Hepatocyte (in vitro differentiated cells): ENCODE results near the gene SPACA9. TPM values are rescaled to one million over a fixed set of nuclear protein-coding genes. Genes with fewer than 3 reads are reported as not detected.

Source experiments
- DNase-seq: peaks from one replicate; pipeline ENCODE4 v3.0.0-alpha.2; 2016; ENCODE audit warnings: low spot score
- H2AFZ ChIP-seq: fragments of 200-600 bp; sonication (generic); 2 replicates; pipeline ENCODE4 v1.6.0; 2016; ENCODE audit warnings: antibody characterized with exemption, mild to moderate bottlenecking
- H3K27ac ChIP-seq: fragments of 200-600 bp; sonication (generic); 2 replicates; pipeline ENCODE4 v1.5.1; 2016; ENCODE audit warnings: mild to moderate bottlenecking
- H3K27me3 ChIP-seq: fragments of 200-600 bp; sonication (generic); 2 replicates; pipeline ENCODE4 v1.6.1; 2016
- H3K36me3 ChIP-seq: fragments of 200-600 bp; sonication (generic); replicated peaks from 2 replicates; pipeline ENCODE4 v1.5.1; 2016; ENCODE audit warnings: low read depth; ENCODE audit not compliant: insufficient read depth
- H3K4me1 ChIP-seq: fragments of 200-600 bp; sonication (generic); 2 replicates; pipeline ENCODE4 v1.5.1; 2016; ENCODE audit warnings: mild to moderate bottlenecking, moderate library complexity; ENCODE audit not compliant: insufficient read depth
- H3K4me2 ChIP-seq: fragments of 200-600 bp; sonication (generic); 2 replicates; pipeline ENCODE4 v1.6.0; 2016
- H3K4me3 ChIP-seq: fragments of 200-600 bp; sonication (generic); 2 replicates; pipeline ENCODE4 v1.5.1; 2016; ENCODE audit warnings: mild to moderate bottlenecking
- H3K79me2 ChIP-seq: fragments of 200-600 bp; sonication (generic); 2 replicates; pipeline ENCODE4 v1.6.0; 2017; ENCODE audit warnings: mild to moderate bottlenecking
- H3K9me2 ChIP-seq: fragments of 200-600 bp; sonication (generic); replicated peaks from 2 replicates; pipeline ENCODE4 v1.6.0; 2017; ENCODE audit warnings: mild to moderate bottlenecking; ENCODE audit not compliant: insufficient read depth
- H3K9me3 ChIP-seq: fragments of 200-600 bp; sonication (generic); 2 replicates; pipeline ENCODE4 v1.5.1; 2016; ENCODE audit warnings: low read depth, mild to moderate bottlenecking
- H4K20me1 ChIP-seq: fragments of 200-600 bp; sonication (generic); 2 replicates; pipeline ENCODE4 v1.6.0; 2016; ENCODE audit warnings: mild to moderate bottlenecking; ENCODE audit not compliant: insufficient read depth, poor library complexity, severe bottlenecking
- EZH2 ChIP-seq: fragments of 200-600 bp; sonication (generic); IDR thresholded peaks from 2 replicates; pipeline ENCODE4 v1.6.1; 2016; ENCODE audit warnings: antibody characterized with exemption, mild to moderate bottlenecking, borderline replicate concordance
- EZH2phosphoT487 ChIP-seq: fragments of 200-600 bp; sonication (generic); IDR thresholded peaks from one replicate; pipeline ENCODE4 v1.6.1; 2018; ENCODE audit warnings: antibody characterized with exemption, mild to moderate bottlenecking, low read depth, moderate library complexity; ENCODE audit not compliant: unreplicated experiment, severe bottlenecking
- WGBS: methylation state at CpG from one replicate; pipeline ENCODE4 v1.1.6; 2016; ENCODE audit warnings: low lambda C conversion rate; ENCODE audit errors: missing lambda C conversion rate; 5-methylcytosine and 5-hydroxymethylcytosine counted together
- polyA plus RNA-seq: library from polyadenylated mRNA; unstranded; fragments of >200 nt; fragmentation: Nextera tagmentation; extraction: Ambion mirVana; gene quantifications from 2 replicates; pipeline ENCODE4 v1.2.1, GENCODE V29; 2016
- total RNA-seq: library from RNA; depleted of rRNA; stranded (reverse); fragments of >200 nt; gene quantifications from 2 replicates; pipeline ENCODE4 v1.2.3, GENCODE V29; 2014
- TF ChIP-seq, protein P1 (sequence below): fragments of 200-600 bp; sonication (generic); IDR thresholded peaks from 2 replicates; pipeline ENCODE4 v1.5.1; 2016; ENCODE audit warnings: antibody characterized with exemption, mild to moderate bottlenecking; ENCODE audit not compliant: poor library complexity

The SPACA9 gene
- total and polyA plus RNA-seq, 2 experiments from 2014 or later = 1.9 to 3.3 TPM

DNA sequence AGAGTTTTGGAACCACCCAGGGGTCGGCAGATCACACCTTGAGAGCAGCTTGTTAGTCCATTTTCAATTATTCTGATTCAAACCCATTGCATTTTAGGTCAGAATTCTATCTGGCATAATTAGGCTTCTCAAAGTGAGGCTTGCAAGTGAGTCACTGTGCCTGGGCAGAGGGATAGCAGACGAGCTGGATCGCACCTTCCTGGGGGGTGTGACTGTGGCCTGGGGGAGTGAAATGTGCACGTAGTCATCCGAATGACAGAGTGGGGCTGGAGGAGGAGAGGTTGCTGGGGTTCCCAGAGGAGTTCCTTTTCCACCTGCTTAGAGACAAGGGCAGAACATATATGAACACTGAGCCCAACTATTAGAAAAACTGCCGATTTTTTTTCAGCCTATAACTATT lies 31.7 kb downstream of the SPACA9 start:
- Histone ChIP-seq H4K20me1 (no peaks in the 10 kb centered on the region), H3K79me2 (no peaks in the 10 kb centered on the region), H3K9me3 (no peaks in the 10 kb centered on the region), H3K9me2 (no peaks in the 10 kb centered on the region), H3K4me2 (no peak overlapping the region), H3K36me3 (no peaks in the 10 kb centered on the region), H3K27ac (no peak overlapping the region), H3K4me3 (no peak overlapping the region), H2AFZ (no peak overlapping the region), H3K27me3 (no peaks in the 10 kb centered on the region), H3K4me1 (no peaks in the 10 kb centered on the region)
- TF ChIP-seq EZH2phosphoT487 (no peak), EZH2 (no peak)
- TF ChIP-seq, protein P1, sequence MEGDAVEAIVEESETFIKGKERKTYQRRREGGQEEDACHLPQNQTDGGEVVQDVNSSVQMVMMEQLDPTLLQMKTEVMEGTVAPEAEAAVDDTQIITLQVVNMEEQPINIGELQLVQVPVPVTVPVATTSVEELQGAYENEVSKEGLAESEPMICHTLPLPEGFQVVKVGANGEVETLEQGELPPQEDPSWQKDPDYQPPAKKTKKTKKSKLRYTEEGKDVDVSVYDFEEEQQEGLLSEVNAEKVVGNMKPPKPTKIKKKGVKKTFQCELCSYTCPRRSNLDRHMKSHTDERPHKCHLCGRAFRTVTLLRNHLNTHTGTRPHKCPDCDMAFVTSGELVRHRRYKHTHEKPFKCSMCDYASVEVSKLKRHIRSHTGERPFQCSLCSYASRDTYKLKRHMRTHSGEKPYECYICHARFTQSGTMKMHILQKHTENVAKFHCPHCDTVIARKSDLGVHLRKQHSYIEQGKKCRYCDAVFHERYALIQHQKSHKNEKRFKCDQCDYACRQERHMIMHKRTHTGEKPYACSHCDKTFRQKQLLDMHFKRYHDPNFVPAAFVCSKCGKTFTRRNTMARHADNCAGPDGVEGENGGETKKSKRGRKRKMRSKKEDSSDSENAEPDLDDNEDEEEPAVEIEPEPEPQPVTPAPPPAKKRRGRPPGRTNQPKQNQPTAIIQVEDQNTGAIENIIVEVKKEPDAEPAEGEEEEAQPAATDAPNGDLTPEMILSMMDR = no peak
- WGBS = 96% methylated on average over 6 of the region's 6 CpGs
- no peak for DNase-seq

DNA sequence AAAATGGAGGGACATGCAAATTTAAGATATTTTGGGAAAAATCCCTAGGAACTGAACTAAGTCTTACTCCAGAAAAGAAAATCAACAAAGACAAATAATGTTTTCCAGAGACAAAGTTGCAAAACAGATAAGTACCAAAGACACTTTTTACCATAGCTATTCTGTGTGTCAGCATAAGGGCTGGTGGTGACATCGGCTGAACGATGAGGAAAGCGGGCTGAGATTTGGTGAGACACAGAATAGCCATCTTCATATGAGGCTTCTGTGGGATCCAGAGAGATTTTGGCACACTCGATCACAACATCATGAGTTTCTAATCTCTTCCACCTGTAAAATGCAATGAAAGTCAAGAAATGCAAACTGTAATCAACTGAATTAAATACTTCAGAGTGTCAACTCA lies 33.4 kb downstream of the SPACA9 start:
- WGBS = 99% methylated on average over 4 of the region's 4 CpGs
- Histone ChIP-seq H3K27ac (no peak overlapping the region), H3K9me2 (no peaks in the 10 kb centered on the region), H3K27me3 (no peaks in the 10 kb centered on the region), H2AFZ (no peak overlapping the region), H3K4me2 (no peak overlapping the region), H3K79me2 (no peaks in the 10 kb centered on the region), H4K20me1 (no peaks in the 10 kb centered on the region), H3K9me3 (no peaks in the 10 kb centered on the region), H3K4me3 (no peak overlapping the region), H3K4me1 (no peaks in the 10 kb centered on the region), H3K36me3 (no peaks in the 10 kb centered on the region)
- no peak for DNase-seq
- TF ChIP-seq, protein P1 = no peak
- TF ChIP-seq EZH2 (no peak), EZH2phosphoT487 (no peak)

DNA sequence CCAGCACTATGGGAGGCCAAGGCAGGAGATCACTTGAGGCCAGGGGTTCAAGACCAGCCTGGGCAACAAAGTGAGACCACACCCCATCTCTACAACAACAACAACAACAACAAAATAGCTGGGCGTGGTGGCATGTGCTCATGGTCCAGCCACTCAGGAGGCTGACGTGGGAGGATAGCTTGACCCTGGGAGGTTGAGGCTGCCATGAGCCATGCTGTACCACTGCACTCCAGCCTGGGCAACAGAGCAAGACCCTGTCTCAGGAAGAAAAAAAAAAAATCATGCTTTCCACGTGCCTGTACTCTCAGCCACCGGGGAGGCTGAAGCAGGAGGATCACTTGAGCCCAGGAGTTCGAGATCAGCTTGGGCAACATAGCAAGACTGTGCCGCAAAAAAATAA lies 36.2 kb downstream of the SPACA9 start:
- no peak for DNase-seq
- H3K4me2 ChIP-seq = no peak overlapping the region
- no peak overlapping the region for H3K27ac ChIP-seq
- H2AFZ ChIP-seq = no peak overlapping the region
- no peaks in the 10 kb centered on the region for H3K36me3 ChIP-seq
- no peaks in the 10 kb centered on the region for H3K79me2 ChIP-seq
- no peaks in the 10 kb centered on the region for H4K20me1 ChIP-seq
- H3K27me3 ChIP-seq = no peaks in the 10 kb centered on the region
- H3K4me3 ChIP-seq = no peak overlapping the region
- H3K4me1 ChIP-seq = no peaks in the 10 kb centered on the region
- H3K9me3 ChIP-seq = no peaks in the 10 kb centered on the region
- TF ChIP-seq, protein P1 = no peak
- TF ChIP-seq EZH2 (no peak), EZH2phosphoT487 (no peak)
- 96% methylated on average over 6 of the region's 6 CpGs for WGBS
- no peaks in the 10 kb centered on the region for H3K9me2 ChIP-seq
